HFF-Myc (cell line): ENCODE results near the gene PCDH17.

ENCODE experiments used
- DNase-seq: peaks from one replicate; pipeline ENCODE4 v3.0.0-alpha.2; 2011; ENCODE audit warnings: low read depth; ENCODE audit errors: extremely low read depth
- H3K4me3 ChIP-seq: replicated peaks from 2 replicates; pipeline ENCODE4 v1.5.1; 2011; ENCODE audit warnings: low read depth, mild to moderate bottlenecking, control low read depth, low read length
- CTCF ChIP-seq: IDR thresholded peaks from 2 replicates; pipeline ENCODE4 v1.5.1; 2012; ENCODE audit warnings: mild to moderate bottlenecking, low read depth, low read length, control low read depth; ENCODE audit errors: missing control alignments

Gene PCDH17

GRCh38 chr13:57631596-57632275 lies at the start of gene PCDH17:
Gene PCDH17, plus strand, starts transcription at chr13:57631744. Its CDS starts 803 bp downstream, at chr13:57632547.
- H3K4me3 ChIP-seq = no peak within 1 kb of the TSS
- DNase-seq = no peak
- TF ChIP-seq CTCF = no peak

GRCh38 chr13:57582032-57582431 lies 49.5 kb upstream of the PCDH17 start:
- no peak for TF ChIP-seq CTCF
- no peak for DNase-seq
- H3K4me3 ChIP-seq = no peak overlapping the region

GRCh38 chr13:57583529-57583928 lies 48.0 kb upstream of the PCDH17 start:
- no peak overlapping the region for H3K4me3 ChIP-seq
- no peak for DNase-seq
- no peak for TF ChIP-seq CTCF

GRCh38 chr13:57588639-57589038 lies 42.9 kb upstream of the PCDH17 start:
- H3K4me3 ChIP-seq = no peak overlapping the region
- no peak for TF ChIP-seq CTCF
- no peak for DNase-seq

- DNase-seq = no peak
- no peak for TF ChIP-seq CTCF
- no peak overlapping the region for H3K4me3 ChIP-seq
Measured at GRCh38 chr13:57595775-57596174, 35.8 kb upstream of the PCDH17 start.

- H3K4me3 ChIP-seq = no peak overlapping the region
- DNase-seq = no peak
- no peak for TF ChIP-seq CTCF
Measured at GRCh38 chr13:57601536-57601935, 30.0 kb upstream of the PCDH17 start.

GRCh38 chr13:57604442-57604841 lies 27.1 kb upstream of the PCDH17 start:
- no peak overlapping the region for H3K4me3 ChIP-seq
- TF ChIP-seq CTCF = no peak

More at GRCh38 chr13:57604442-57604841, 27.1 kb upstream of the PCDH17 start:
- DNase-seq = no peak
